ENCODE data around the gene DNAH7.

DNA sequence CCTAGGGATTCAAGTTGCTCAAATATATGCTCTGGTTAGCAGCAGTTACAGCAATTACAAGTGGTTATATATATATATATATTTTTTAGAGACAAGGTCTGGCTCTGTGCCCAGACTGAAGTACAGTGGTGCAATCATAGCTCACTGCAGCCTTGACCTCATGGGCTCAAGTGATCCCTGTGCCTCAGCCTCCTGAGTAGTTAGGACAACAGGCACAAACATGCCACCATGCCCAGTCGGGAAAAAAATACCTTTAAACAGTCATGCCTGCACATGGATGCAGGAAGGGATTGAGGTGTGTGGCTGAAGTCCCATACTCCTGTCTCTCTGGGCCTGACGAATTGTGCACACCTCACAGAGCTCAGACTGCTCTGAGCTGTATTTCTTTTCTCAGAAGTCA, 19.6 kb upstream of the DNAH7 start:
- TF ChIP-seq, protein P1, sequence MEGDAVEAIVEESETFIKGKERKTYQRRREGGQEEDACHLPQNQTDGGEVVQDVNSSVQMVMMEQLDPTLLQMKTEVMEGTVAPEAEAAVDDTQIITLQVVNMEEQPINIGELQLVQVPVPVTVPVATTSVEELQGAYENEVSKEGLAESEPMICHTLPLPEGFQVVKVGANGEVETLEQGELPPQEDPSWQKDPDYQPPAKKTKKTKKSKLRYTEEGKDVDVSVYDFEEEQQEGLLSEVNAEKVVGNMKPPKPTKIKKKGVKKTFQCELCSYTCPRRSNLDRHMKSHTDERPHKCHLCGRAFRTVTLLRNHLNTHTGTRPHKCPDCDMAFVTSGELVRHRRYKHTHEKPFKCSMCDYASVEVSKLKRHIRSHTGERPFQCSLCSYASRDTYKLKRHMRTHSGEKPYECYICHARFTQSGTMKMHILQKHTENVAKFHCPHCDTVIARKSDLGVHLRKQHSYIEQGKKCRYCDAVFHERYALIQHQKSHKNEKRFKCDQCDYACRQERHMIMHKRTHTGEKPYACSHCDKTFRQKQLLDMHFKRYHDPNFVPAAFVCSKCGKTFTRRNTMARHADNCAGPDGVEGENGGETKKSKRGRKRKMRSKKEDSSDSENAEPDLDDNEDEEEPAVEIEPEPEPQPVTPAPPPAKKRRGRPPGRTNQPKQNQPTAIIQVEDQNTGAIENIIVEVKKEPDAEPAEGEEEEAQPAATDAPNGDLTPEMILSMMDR (IDR thresholded peaks at IDR 0.05), result no peak
- TF ChIP-seq POLR2A (IDR thresholded peaks at IDR 0.05) (no peak), EP300 (IDR thresholded peaks at IDR 0.05) (no peak)

All from ovary (tissue), 3 donors.